ENCODE measurements around the gene RRAGD. TPM values are rescaled to one million over a fixed set of nuclear protein-coding genes. Genes with fewer than 3 reads are reported as not detected.

RRAGD gene
- total and polyA plus RNA-seq, 4 donors, result 4.7 to 6.7 (median 5.6) TPM

- Histone ChIP-seq H3K9ac (ENCODE audit: low read depth in 1 of 2, low read length in 2 of 2) (peak overlapping the region in 1 of 2 donors; percentile 53), H3K27me3 (ENCODE audit: control insufficient read depth in 4 of 4, insufficient read depth in 4 of 4, low read length in 3 of 4) (no peaks in the 10 kb centered on the region), H3K4me3 (ENCODE audit: low read depth in 1 of 3, low read length in 3 of 3) (peak overlapping the region; percentile 63 to 78 (median 65)), H3K27ac (ENCODE audit: low read depth in 1 of 2, low read length in 2 of 2) (peak overlapping the region; percentile 5 to 32), H3K36me3 (ENCODE audit: control insufficient read depth in 4 of 4, insufficient read depth in 3 of 4, low read depth in 1 of 4, low read length in 3 of 4) (no peaks in the 10 kb centered on the region), H3K4me1 (ENCODE audit: control insufficient read depth in 4 of 4, insufficient read depth in 4 of 4, low read length in 3 of 4) (peaks cover 0 to 21% (median 8%) of the 10 kb centered on the region in 4 donors), H3K9me3 (ENCODE audit: control insufficient read depth in 4 of 4, low read length in 3 of 4) (no peaks in the 10 kb centered on the region)
- TF ChIP-seq, protein P1, sequence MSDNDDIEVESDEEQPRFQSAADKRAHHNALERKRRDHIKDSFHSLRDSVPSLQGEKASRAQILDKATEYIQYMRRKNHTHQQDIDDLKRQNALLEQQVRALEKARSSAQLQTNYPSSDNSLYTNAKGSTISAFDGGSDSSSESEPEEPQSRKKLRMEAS (IDR thresholded peaks at IDR 0.05), result no peak
- TF ChIP-seq YY1 (IDR thresholded peaks at IDR 0.05), result peak; percentile 27
- peak; percentile 45 for DNase-seq (ENCODE audit: low spot score)
- under 1% methylated on average over 93 of the region's 93 CpGs for WGBS
These were observed 665 bp downstream of the RRAGD start for GRCh38 chr6:89411145-89412070.

DNA sequence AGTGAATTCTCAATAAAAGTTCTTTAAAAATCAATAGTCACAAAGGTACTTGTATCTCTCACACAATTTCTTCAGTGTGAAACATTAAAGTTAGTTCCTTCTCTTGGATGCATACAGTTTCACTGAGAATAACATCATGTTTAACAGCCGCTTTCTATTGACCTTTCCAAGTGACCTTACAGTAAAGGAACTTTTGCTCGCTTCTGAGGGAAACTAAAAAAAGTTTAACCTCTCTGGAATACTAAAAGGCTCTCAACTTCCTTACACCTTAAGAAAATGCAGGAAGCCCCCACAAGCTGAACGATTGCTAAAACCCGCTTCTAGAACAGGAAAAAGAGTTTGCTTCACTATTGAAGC lies 1.3 kb downstream of the RRAGD start:
- TF ChIP-seq SP1 (IDR thresholded peaks at IDR 0.05) (no peak), FOXA2 (IDR thresholded peaks at IDR 0.05) (no peak), HNF4A (conservative IDR thresholded peaks at IDR 0.05) (no peak), FOXA1 (IDR thresholded peaks at IDR 0.05) (no peak), HNF4G (IDR thresholded peaks at IDR 0.05) (no peak)
- TF ChIP-seq, protein P1 (IDR thresholded peaks at IDR 0.05), result no peak
- H3K9me3 ChIP-seq (ENCODE audit: control insufficient read depth in 4 of 4, low read length in 3 of 4), result no peaks in the 10 kb centered on the region
- DNase-seq (ENCODE audit: low spot score), result no peak
- H3K27ac ChIP-seq (ENCODE audit: low read depth in 1 of 2, low read length in 2 of 2), result peak overlapping the region in 1 of 2 donors; percentile 32
- H3K4me3 ChIP-seq (ENCODE audit: low read depth in 1 of 3, low read length in 3 of 3), result peak overlapping the region in 2 of 3 donors; percentile 63 to 78
- no peaks in the 10 kb centered on the region for H3K36me3 ChIP-seq (ENCODE audit: control insufficient read depth in 4 of 4, insufficient read depth in 3 of 4, low read depth in 1 of 4, low read length in 3 of 4)
- no peak overlapping the region for H3K9ac ChIP-seq (ENCODE audit: low read depth in 1 of 2, low read length in 2 of 2)
- 22% methylated on average over 4 of the region's 4 CpGs for WGBS
- H3K27me3 ChIP-seq (ENCODE audit: control insufficient read depth in 4 of 4, insufficient read depth in 4 of 4, low read length in 3 of 4), result no peaks in the 10 kb centered on the region
- peaks cover 0 to 21% (median 8%) of the 10 kb centered on the region in 4 donors for H3K4me1 ChIP-seq (ENCODE audit: control insufficient read depth in 4 of 4, insufficient read depth in 4 of 4, low read length in 3 of 4)

GRCh38 chr6:89410231-89410761 lies 1.8 kb downstream of the RRAGD start:
- no peak for TF ChIP-seq HNF4A (conservative IDR thresholded peaks at IDR 0.05)
- TF ChIP-seq JUND (IDR thresholded peaks at IDR 0.05), result no peak
- no peak for TF ChIP-seq EGR1 (IDR thresholded peaks at IDR 0.05; ENCODE audit: low read depth in 2 of 2)
- TF ChIP-seq YY1 (IDR thresholded peaks at IDR 0.05), result no peak
- no peak for TF ChIP-seq RAD21 (IDR thresholded peaks at IDR 0.05)
- no peaks in the 10 kb centered on the region for H3K36me3 ChIP-seq (ENCODE audit: control insufficient read depth in 4 of 4, insufficient read depth in 3 of 4, low read depth in 1 of 4, low read length in 3 of 4)
- WGBS, result 78% methylated on average over 10 of the region's 10 CpGs
- H3K27me3 ChIP-seq (ENCODE audit: control insufficient read depth in 4 of 4, insufficient read depth in 4 of 4, low read length in 3 of 4), result no peaks in the 10 kb centered on the region
- H3K27ac ChIP-seq (ENCODE audit: low read depth in 1 of 2, low read length in 2 of 2), result no peak overlapping the region
- no peak overlapping the region for H3K4me3 ChIP-seq (ENCODE audit: low read depth in 1 of 3, low read length in 3 of 3)
- H3K4me1 ChIP-seq (ENCODE audit: control insufficient read depth in 4 of 4, insufficient read depth in 4 of 4, low read length in 3 of 4), result peaks cover 0 to 21% (median 8%) of the 10 kb centered on the region in 4 donors
- H3K9ac ChIP-seq (ENCODE audit: low read depth in 1 of 2, low read length in 2 of 2), result no peak overlapping the region
- no peak for DNase-seq (ENCODE audit: low spot score)
- no peaks in the 10 kb centered on the region for H3K9me3 ChIP-seq (ENCODE audit: control insufficient read depth in 4 of 4, low read length in 3 of 4)

- Histone ChIP-seq H3K27me3 (ENCODE audit: control insufficient read depth in 4 of 4, insufficient read depth in 4 of 4, low read length in 3 of 4) (no peaks in the 10 kb centered on the region), H3K27ac (ENCODE audit: low read depth in 1 of 2, low read length in 2 of 2) (no peak overlapping the region), H3K9me3 (ENCODE audit: control insufficient read depth in 4 of 4, low read length in 3 of 4) (no peaks in the 10 kb centered on the region), H3K36me3 (ENCODE audit: control insufficient read depth in 4 of 4, insufficient read depth in 3 of 4, low read depth in 1 of 4, low read length in 3 of 4) (no peaks in the 10 kb centered on the region), H3K9ac (ENCODE audit: low read depth in 1 of 2, low read length in 2 of 2) (no peak overlapping the region), H3K4me1 (ENCODE audit: control insufficient read depth in 4 of 4, insufficient read depth in 4 of 4, low read length in 3 of 4) (peaks cover 0 to 21% (median 8%) of the 10 kb centered on the region in 4 donors), H3K4me3 (ENCODE audit: low read depth in 1 of 3, low read length in 3 of 3) (no peak overlapping the region)
- TF ChIP-seq FOXA1 (IDR thresholded peaks at IDR 0.05) (no peak), HNF4A (conservative IDR thresholded peaks at IDR 0.05) (no peak), REST (IDR thresholded peaks at IDR 0.05) (no peak)
- TF ChIP-seq, protein P2, sequence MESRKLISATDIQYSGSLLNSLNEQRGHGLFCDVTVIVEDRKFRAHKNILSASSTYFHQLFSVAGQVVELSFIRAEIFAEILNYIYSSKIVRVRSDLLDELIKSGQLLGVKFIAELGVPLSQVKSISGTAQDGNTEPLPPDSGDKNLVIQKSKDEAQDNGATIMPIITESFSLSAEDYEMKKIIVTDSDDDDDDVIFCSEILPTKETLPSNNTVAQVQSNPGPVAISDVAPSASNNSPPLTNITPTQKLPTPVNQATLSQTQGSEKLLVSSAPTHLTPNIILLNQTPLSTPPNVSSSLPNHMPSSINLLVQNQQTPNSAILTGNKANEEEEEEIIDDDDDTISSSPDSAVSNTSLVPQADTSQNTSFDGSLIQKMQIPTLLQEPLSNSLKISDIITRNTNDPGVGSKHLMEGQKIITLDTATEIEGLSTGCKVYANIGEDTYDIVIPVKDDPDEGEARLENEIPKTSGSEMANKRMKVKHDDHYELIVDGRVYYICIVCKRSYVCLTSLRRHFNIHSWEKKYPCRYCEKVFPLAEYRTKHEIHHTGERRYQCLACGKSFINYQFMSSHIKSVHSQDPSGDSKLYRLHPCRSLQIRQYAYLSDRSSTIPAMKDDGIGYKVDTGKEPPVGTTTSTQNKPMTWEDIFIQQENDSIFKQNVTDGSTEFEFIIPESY (IDR thresholded peaks at IDR 0.05), result no peak
- no peak for DNase-seq (ENCODE audit: low spot score)
- 86% methylated on average over 7 of the region's 7 CpGs for WGBS
These were observed 2.5 kb downstream of the RRAGD start for GRCh38 chr6:89409461-89410035.

All from liver (tissue), 9 donors.